ENCODE results near the gene CARD16.
"Not testable (repeated sequence)": the region's sequence is repeated elsewhere in the genome, so short reads cannot be mapped to it uniquely, and the experiment has no call there.

CARD16 gene

DNA sequence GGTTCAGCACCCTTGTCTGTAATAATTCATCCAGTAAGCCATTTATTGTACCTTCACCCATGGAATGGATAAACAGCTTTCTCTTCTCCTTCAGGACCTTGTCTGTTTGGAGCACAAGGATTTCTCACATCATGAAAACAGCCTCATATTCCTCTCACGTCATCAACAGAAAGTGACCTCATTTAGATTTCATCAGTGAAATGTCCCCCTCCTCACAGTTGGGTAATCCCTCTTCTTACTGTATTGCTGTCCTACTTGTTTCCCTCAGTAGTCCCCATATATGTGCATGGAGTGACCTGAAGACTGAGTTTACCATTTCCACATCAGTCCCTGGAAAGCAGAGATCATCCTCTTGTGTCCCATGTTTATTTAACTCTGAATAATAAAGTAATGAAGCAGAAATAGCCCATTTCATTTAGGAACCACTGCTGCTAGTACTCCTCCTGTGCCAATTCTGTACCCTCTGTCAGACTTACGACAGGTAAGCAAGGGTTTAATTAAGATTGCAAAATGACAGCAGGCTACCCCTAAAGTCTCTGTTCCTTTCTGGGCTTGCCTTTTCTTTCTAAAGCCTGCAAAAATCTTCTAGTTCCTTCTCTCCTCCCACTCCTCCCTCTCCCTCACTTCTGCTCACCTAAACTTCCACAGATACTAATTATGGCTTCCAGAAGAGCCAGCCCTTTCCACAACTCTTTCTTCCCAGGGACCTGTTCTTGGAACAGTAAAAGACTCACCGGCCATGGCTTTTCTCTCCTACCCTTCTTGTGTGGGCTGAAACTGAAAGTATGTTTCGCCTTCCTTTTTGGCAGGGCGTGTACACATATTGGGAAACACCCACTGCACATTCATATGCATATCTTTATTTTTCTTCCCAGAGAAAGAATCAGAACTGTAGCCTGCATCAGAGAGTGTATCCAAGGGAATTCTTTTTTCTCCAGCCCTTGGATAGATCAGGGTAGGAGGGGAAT, at the start of gene CARD16:
CARD16 (minus strand) TSS at position 779 of the 968 bp plus-strand sequence; CDS start at position 741, 38 bp downstream.
- not testable (repeated sequence) for H3K27me3 ChIP-seq (ENCODE audit: insufficient read depth, low read depth, severe bottlenecking); H3K4me3 ChIP-seq (ENCODE audit: low read depth, low read length); H3K9me3 ChIP-seq (ENCODE audit: severe bottlenecking); DNase-seq; H3K36me3 ChIP-seq; H3K27ac ChIP-seq

DNA sequence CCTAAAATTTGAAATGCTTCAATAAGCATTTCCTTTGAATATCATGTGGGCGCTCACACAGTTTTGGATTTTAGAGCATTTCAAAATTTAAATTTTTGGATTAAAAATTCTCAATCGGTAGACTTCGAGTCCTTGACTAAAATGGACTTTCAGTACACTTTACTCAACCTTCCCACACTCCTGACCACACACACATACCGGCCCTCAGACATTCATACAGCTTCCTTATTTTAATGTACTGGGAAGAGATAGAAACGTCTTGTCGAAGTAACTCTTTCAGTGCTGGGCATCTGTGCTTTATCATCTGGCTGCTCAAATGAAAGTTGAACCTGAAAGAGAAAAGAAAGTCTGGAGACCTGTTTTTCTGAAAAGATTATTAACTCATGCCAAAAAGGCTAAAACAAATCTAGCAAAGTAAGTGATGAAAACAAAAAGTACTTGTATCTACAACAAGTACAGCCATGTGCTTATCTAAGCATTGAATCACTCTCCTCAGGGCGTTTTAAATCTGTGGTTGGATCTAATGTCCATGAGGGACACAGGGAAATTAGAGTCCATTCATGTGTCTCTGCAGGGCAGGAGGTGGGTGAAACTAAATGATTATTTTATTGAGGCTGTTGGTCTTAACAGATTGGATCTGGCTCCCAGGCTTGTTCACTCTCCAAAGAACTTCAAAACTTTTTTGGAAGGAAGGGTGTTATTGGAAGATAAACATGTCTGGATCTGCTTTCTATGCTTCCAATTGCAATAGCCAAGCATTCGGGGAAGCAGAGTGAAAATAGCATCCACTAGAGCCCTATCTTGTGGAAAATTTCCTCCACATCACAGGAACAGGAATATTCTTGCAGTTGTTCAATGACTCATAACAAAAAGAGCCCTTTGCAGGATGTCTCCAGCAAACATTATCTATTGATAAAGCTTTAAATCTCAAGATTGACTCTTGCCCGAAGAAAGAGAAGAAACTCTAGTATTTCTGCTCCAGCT, 47.4 kb upstream of the CARD16 start:
- TF ChIP-seq, protein P1, sequence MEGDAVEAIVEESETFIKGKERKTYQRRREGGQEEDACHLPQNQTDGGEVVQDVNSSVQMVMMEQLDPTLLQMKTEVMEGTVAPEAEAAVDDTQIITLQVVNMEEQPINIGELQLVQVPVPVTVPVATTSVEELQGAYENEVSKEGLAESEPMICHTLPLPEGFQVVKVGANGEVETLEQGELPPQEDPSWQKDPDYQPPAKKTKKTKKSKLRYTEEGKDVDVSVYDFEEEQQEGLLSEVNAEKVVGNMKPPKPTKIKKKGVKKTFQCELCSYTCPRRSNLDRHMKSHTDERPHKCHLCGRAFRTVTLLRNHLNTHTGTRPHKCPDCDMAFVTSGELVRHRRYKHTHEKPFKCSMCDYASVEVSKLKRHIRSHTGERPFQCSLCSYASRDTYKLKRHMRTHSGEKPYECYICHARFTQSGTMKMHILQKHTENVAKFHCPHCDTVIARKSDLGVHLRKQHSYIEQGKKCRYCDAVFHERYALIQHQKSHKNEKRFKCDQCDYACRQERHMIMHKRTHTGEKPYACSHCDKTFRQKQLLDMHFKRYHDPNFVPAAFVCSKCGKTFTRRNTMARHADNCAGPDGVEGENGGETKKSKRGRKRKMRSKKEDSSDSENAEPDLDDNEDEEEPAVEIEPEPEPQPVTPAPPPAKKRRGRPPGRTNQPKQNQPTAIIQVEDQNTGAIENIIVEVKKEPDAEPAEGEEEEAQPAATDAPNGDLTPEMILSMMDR (IDR thresholded peaks at IDR 0.05; ENCODE audit: low read depth, low read length), result no peak
- DNase-seq, result no peak
- no peaks in the 10 kb centered on the region for H3K9me3 ChIP-seq (ENCODE audit: severe bottlenecking)
- H3K36me3 ChIP-seq, result no peaks in the 10 kb centered on the region
- no peaks in the 10 kb centered on the region for H3K27me3 ChIP-seq (ENCODE audit: insufficient read depth, low read depth, severe bottlenecking)
- no peak overlapping the region for H3K27ac ChIP-seq
- H3K4me3 ChIP-seq (ENCODE audit: low read depth, low read length), result no peak overlapping the region

DNA sequence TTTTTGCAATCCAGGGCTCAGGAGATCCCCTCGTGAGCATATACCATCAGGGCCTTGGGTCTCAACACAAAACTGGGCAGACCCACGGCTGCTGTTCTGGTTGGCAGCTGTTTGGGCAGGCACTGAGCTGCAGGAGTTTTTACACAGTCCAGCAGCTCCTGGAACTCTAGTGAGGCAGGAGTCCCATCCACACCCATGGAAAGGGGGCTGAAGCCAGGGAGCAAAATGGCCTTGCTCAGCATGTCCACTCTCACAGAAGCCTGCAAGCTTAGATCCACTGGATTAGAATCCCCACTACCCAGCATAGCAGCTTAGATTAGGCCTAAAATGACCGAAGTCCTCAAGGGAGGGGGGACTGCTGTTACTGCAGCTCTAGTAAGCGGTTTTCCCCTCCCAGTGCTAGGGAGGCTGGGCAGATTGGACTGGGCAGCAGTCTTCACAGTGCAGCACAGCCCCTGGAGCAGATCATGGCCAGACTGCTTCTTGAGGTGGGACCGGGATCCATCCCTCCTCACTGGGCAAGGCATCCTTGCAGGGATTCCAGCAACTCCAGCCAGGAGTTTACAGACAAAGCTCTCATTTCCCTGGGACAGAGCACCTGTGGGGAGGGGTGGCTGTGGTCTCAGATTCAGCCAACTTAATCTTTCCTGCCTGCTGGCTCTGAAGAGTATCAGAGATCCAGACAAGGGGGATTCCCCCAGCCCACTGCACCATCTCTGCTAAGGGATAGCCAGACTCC, 36.4 kb upstream of the CARD16 start:
- Histone ChIP-seq H3K27ac (no peak overlapping the region), H3K36me3 (no peaks in the 10 kb centered on the region), H3K27me3 (ENCODE audit: insufficient read depth, low read depth, severe bottlenecking) (no peaks in the 10 kb centered on the region), H3K9me3 (ENCODE audit: severe bottlenecking) (no peaks in the 10 kb centered on the region), H3K4me3 (ENCODE audit: low read depth, low read length) (no peak overlapping the region)
- DNase-seq, result no peak
- TF ChIP-seq, protein P1 (IDR thresholded peaks at IDR 0.05; ENCODE audit: low read depth, low read length), result no peak

DNA sequence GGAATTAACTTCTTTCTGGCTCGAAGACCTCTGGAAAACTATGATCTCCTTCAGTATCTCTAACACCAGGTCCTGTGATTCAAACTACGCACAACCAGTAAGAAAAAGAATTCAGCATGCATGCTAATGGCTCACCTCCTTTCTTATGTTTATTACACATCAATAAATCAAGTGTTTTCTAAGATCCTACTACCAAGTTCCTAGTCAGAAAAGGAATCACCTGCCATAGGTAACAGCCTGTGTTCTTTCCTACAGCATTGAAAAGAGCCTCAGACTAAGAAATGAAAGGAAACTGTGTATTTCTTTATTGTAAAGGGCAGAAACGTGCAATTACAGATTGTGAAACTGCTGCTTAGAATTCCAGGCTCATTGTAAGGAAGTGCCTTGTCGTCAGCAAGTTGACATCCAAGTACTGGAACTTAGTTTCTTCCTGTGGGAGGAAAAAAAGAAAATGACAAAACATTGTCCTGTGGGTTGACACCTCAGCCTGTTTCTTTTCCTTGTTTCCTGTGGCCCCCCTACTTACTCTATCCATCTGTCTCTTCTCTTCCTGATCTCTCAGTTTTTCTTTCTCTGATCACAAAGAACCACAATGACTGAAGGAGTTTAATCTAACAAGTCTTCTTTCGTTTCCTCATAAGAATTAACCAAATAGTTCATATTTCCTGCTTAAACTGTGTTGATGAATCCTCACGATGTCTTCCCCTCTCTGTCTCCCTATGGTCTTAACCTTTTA, 35.2 kb upstream of the CARD16 start:
- H3K27me3 ChIP-seq (ENCODE audit: insufficient read depth, low read depth, severe bottlenecking); H3K36me3 ChIP-seq; H3K4me3 ChIP-seq (ENCODE audit: low read depth, low read length); DNase-seq; H3K9me3 ChIP-seq (ENCODE audit: severe bottlenecking); H3K27ac ChIP-seq: not testable (repeated sequence)

DNA sequence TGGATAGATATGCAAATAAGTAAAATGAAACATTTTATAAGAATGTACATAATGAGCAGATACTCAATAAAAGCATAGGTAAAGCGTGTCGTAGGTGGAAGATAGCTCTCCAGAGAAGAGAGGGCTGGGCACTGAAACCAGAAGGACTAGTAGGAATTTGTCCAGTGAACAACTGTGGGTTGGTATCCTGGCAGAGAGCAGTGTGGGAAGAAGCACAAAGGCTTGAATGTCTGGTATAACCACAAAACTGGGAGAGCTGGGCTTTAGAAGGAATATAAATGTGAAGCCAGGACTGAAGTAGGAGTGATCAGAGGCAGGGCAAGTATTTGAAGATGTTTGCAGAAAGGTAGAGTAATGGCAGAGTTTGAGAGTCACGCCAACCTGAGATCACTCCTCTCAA, 33.1 kb upstream of the CARD16 start:
- no peak for DNase-seq
- TF ChIP-seq, protein P1 (IDR thresholded peaks at IDR 0.05; ENCODE audit: low read depth, low read length), result no peak

DNA sequence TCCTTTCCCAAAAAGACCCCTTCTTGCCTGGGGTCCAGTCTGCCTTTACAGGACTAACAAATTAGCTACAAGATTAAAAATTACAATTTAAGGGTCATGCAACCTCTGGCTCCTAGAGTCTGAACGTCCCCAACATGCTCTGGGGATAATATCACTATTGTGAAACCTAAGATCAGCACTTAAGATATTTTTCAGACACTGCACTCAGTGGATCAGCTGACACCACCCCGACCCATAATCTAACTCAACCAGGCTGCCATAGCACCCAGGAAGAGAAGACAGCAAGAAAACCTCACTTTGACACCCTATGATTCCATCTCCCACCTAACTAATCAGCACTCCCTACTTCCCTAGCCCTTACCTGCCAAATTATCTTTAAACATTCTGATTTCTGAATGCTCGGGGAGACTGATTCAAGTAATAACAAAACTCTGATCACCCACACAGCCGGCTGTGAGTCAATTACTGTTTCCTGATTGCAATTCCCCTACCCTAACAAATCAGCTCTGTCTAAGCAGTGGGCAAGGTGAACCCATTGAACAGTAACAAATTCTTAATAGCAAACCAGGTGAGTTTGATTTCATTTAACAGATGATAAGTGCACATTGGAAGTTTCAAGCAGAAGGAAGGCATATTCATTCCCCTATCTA, 32.1 kb upstream of the CARD16 start:
- H3K36me3 ChIP-seq, result not testable (repeated sequence)

More for the DNA sequence above, 33.1 kb upstream of the CARD16 start:
- no peaks in the 10 kb centered on the region for H3K36me3 ChIP-seq
- no peak overlapping the region for H3K4me3 ChIP-seq (ENCODE audit: low read depth, low read length)
- no peaks in the 10 kb centered on the region for H3K9me3 ChIP-seq (ENCODE audit: severe bottlenecking)
- H3K27me3 ChIP-seq (ENCODE audit: insufficient read depth, low read depth, severe bottlenecking), result no peaks in the 10 kb centered on the region
- no peak overlapping the region for H3K27ac ChIP-seq

More for the DNA sequence above, 32.1 kb upstream of the CARD16 start:
- not testable (repeated sequence) for H3K27me3 ChIP-seq (ENCODE audit: insufficient read depth, low read depth, severe bottlenecking); H3K27ac ChIP-seq; DNase-seq; H3K4me3 ChIP-seq (ENCODE audit: low read depth, low read length); H3K9me3 ChIP-seq (ENCODE audit: severe bottlenecking)

Data from WERI-Rb-1 (cell line).